Measurements from ENCODE around the gene DUS2.
A peak's percentile ranks its signal among the peaks of the same experiment; 100 is the strongest.
"Not testable (repeated sequence)": the region's sequence is repeated elsewhere in the genome, so short reads cannot be mapped to it uniquely, and the experiment has no call there.

DUS2 gene

GRCh38 chr16:67998779-67999688, 24.1 kb upstream of the DUS2 start, which contains the start of gene DPEP2:
TSS of gene DPEP2 (minus strand) at chr16:67999484. CDS start at chr16:67993212, 6,272 bp downstream.
- DNase-seq: peak; percentile 53

- no peak for DNase-seq
Measured at GRCh38 chr16:67999985-68000384, 23.1 kb upstream of the DUS2 start.

GRCh38 chr16:68000450-68000849, 22.6 kb upstream of the DUS2 start:
- no peak for DNase-seq

GRCh38 chr16:68003031-68003430, 20.1 kb upstream of the DUS2 start:
- DNase-seq: no peak

- DNase-seq: no peak
Measured at GRCh38 chr16:68005211-68005610, 17.9 kb upstream of the DUS2 start.

- no peak for DNase-seq
Measured at GRCh38 chr16:68005786-68006286, 17.2 kb upstream of the DUS2 start.

GRCh38 chr16:68009157-68009735, 13.8 kb upstream of the DUS2 start:
- DNase-seq: no peak

GRCh38 chr16:68009872-68010271, 13.2 kb upstream of the DUS2 start:
- not testable (repeated sequence) for DNase-seq

- no peak for DNase-seq
Measured at GRCh38 chr16:68013440-68013839, 9.6 kb upstream of the DUS2 start.

- no peak for DNase-seq
Measured at GRCh38 chr16:68015681-68016080, 7.4 kb upstream of the DUS2 start, which contains the start of gene DPEP2NB. TSS of gene DPEP2NB (minus strand) at chr16:68015911. CDS start at chr16:68015770, 141 bp downstream.

GRCh38 chr16:68019167-68019680, 3.9 kb upstream of the DUS2 start:
- no peak for DNase-seq

GRCh38 chr16:68021490-68021889, 1.6 kb upstream of the DUS2 start:
- no peak for DNase-seq

- no peak for DNase-seq
Measured at GRCh38 chr16:68022278-68022727, 781 bp upstream of the DUS2 start.

GRCh38 chr16:68028996-68029395, 5.9 kb downstream of the DUS2 start:
- no peak for DNase-seq

GRCh38 chr16:68030108-68030507, 7.0 kb downstream of the DUS2 start:
- DNase-seq: not testable (repeated sequence)

- DNase-seq: no peak
Measured at GRCh38 chr16:68031951-68032350, 8.9 kb downstream of the DUS2 start.

GRCh38 chr16:68033101-68033500, 10.0 kb downstream of the DUS2 start:
- no peak for DNase-seq

GRCh38 chr16:68035227-68035626, 12.1 kb downstream of the DUS2 start:
- DNase-seq: no peak

GRCh38 chr16:68037841-68038597, 14.9 kb downstream of the DUS2 start:
- DNase-seq: no peak

- no peak for DNase-seq
Measured at GRCh38 chr16:68040506-68041288, 17.6 kb downstream of the DUS2 start.

GRCh38 chr16:68041783-68042182, 18.7 kb downstream of the DUS2 start:
- DNase-seq: peak; percentile 22

- no peak for DNase-seq
Measured at GRCh38 chr16:68046106-68046505, 23.0 kb downstream of the DUS2 start.

Measured in SIG-M5 (cell line).